H1 (cell line): ENCODE measurements around the gene OPALIN. TPM values are rescaled to one million over a fixed set of nuclear protein-coding genes. Genes with fewer than 3 reads are reported as not detected.

Source experiments
- CTCF ChIA-PET: fragments of 300-600 bp; sonication (Branson Sonifier 250); formaldehyde crosslinking; loops from one replicate; lab custom pipeline; 2021; ENCODE audit not compliant: partially characterized antibody; lab: Charles Lee
- POLR2A ChIA-PET: fragments of 300-600 bp; sonication (Branson Sonifier 250); formaldehyde crosslinking; loops from one replicate; lab custom pipeline; 2021; ENCODE audit warnings: inconsistent platforms; ENCODE audit not compliant: partially characterized antibody; lab: Charles Lee
- DNase-seq, 2 experiments: peaks; one replicate each; pipeline versions ENCODE4 v3.0.0 to v3.0.0-alpha.2; 2010 to 2022; ENCODE audit warnings: low spot score in 2 of 2, low read depth in 1 of 2, mixed read lengths in 1 of 2
- FAIRE-seq: peaks from 2 replicates; lab custom pipeline; 2011; peaks lifted over from hg19 to GRCh38; lab: Jason Lieb, UNC
- H2AFZ ChIP-seq: 2 replicates; pipeline ENCODE4 v1.8.1; 2012; ENCODE audit warnings: low read length, inconsistent platforms
- H2AK5ac ChIP-seq: 2 replicates; pipeline ENCODE4 v1.6.1; 2013; ENCODE audit warnings: low read depth, low read length
- H2BK120ac ChIP-seq: replicated peaks from 2 replicates; pipeline ENCODE3; 2013; ENCODE audit warnings: low read depth, low read length, inconsistent platforms
- H2BK12ac ChIP-seq: 2 replicates; pipeline ENCODE4 v1.6.1; 2013; ENCODE audit warnings: low read depth, low read length
- H2BK15ac ChIP-seq: 2 replicates; pipeline ENCODE4 v1.6.1; 2013; ENCODE audit warnings: low read length
- H2BK20ac ChIP-seq: 2 replicates; pipeline ENCODE4 v1.6.1; 2013; ENCODE audit warnings: low read length
- H2BK5ac ChIP-seq: 2 replicates; pipeline ENCODE4 v1.6.1; 2013; ENCODE audit warnings: low read depth, low read length
- H3K14ac ChIP-seq: 2 replicates; pipeline ENCODE4 v1.6.1; 2013; ENCODE audit warnings: inconsistent platforms; ENCODE audit not compliant: insufficient read length
- H3K18ac ChIP-seq: 2 replicates; pipeline ENCODE4 v1.6.1; 2013; ENCODE audit warnings: low read length; ENCODE audit errors: extremely low read depth
- H3K23ac ChIP-seq: 2 replicates; pipeline ENCODE4 v1.6.1; 2013; ENCODE audit warnings: inconsistent platforms; ENCODE audit not compliant: insufficient read length
- H3K23me2 ChIP-seq: 2 replicates; pipeline ENCODE4 v1.6.1; 2013; ENCODE audit warnings: low read depth, low read length
- H3K27ac ChIP-seq: 2 replicates; pipeline ENCODE4 v1.6.1; 2011; ENCODE audit warnings: low read depth, low read length, inconsistent platforms
- H3K27me3 ChIP-seq, 4 experiments: replicated peaks in 1 of 4; 1 replicate in 1 of 4; 2 replicates in 3 of 4; pipeline versions ENCODE4 v1.6.1 to v1.8.1; 2011 to 2013; ENCODE audit warnings: low read length in 3 of 4, mild to moderate bottlenecking in 3 of 4, inconsistent platforms in 2 of 4, mixed read lengths in 2 of 4, moderate library complexity in 1 of 4; ENCODE audit not compliant: control insufficient read depth in 3 of 4, insufficient read depth in 3 of 4; ENCODE audit errors: extremely low read depth in 1 of 4
- H3K36me3 ChIP-seq, 4 experiments: 2 replicates each; pipeline versions ENCODE4 v1.6.1 to v1.8.1; 2011 to 2013; ENCODE audit warnings: mild to moderate bottlenecking in 4 of 4, low read length in 3 of 4, moderate library complexity in 2 of 4, control low read depth in 1 of 4, inconsistent platforms in 1 of 4; ENCODE audit not compliant: insufficient read depth in 4 of 4, control insufficient read depth in 2 of 4
- H3K4ac ChIP-seq: replicated peaks from 2 replicates; pipeline ENCODE3; 2013; ENCODE audit warnings: low read length, low read depth, mixed read lengths, inconsistent platforms; ENCODE audit not compliant: insufficient read length
- H3K4me1 ChIP-seq, 4 experiments: replicated peaks in 1 of 4; 1 replicate in 1 of 4; 2 replicates in 3 of 4; pipeline versions ENCODE4 v1.6.1 to v1.8.1; 2011 to 2013; ENCODE audit warnings: low read length in 3 of 4, inconsistent platforms in 2 of 4, mixed read lengths in 1 of 4; ENCODE audit not compliant: insufficient read depth in 4 of 4, control insufficient read depth in 3 of 4
- H3K4me2 ChIP-seq, 2 experiments: 2 replicates each; pipeline versions ENCODE4 v1.6.1 to v1.8.1; 2011 to 2013; ENCODE audit warnings: low read depth in 2 of 2, low read length in 2 of 2, control low read depth in 1 of 2, inconsistent platforms in 1 of 2, mild to moderate bottlenecking in 1 of 2; ENCODE audit not compliant: insufficient read depth in 1 of 2
- H3K4me3 ChIP-seq, 4 experiments: fragments of 200-600, 300-600 bp in 1 of 4; sonication (generic), shearing (Covaris generic), sonication (Bioruptor Twin) in 1 of 4; 2 replicates each; pipeline versions ENCODE4 v1.5.1 to v1.8.1; 2011 to 2016; ENCODE audit warnings: low read length in 4 of 4, low read depth in 3 of 4, control low read depth in 2 of 4, inconsistent platforms in 2 of 4, mild to moderate bottlenecking in 2 of 4, mixed read lengths in 1 of 4, moderate library complexity in 1 of 4; ENCODE audit not compliant: insufficient read depth in 2 of 4; ENCODE audit errors: extremely low read depth in 1 of 4
- H3K56ac ChIP-seq: replicated peaks from 2 replicates; pipeline ENCODE3; 2013; ENCODE audit warnings: low read depth, mild to moderate bottlenecking, mixed read lengths, low read length, inconsistent platforms; ENCODE audit not compliant: insufficient read length
- H3K79me1 ChIP-seq: 2 replicates; pipeline ENCODE4 v1.6.1; 2013; ENCODE audit warnings: low read depth, low read length, control low read depth
- H3K79me2 ChIP-seq, 2 experiments: 2 replicates each; pipeline versions ENCODE4 v1.6.1 to v1.8.1; 2012 to 2013; ENCODE audit warnings: low read length in 2 of 2, mild to moderate bottlenecking in 2 of 2, inconsistent platforms in 1 of 2; ENCODE audit not compliant: insufficient read depth in 2 of 2, control insufficient read depth in 1 of 2
- H3K9ac ChIP-seq, 4 experiments: replicated peaks in 1 of 4; 1 replicate in 1 of 4; 2 replicates in 3 of 4; pipeline versions ENCODE4 v1.6.1 to v1.8.1; 2011 to 2013; ENCODE audit warnings: low read depth in 3 of 4, low read length in 3 of 4, control low read depth in 2 of 4, mild to moderate bottlenecking in 2 of 4, moderate library complexity in 2 of 4, inconsistent platforms in 1 of 4; ENCODE audit errors: extremely low read depth in 1 of 4
- H3K9me3 ChIP-seq, 2 experiments: 2 replicates each; pipeline versions ENCODE4 v1.6.1 to v1.8.1; 2012 to 2013; ENCODE audit warnings: mild to moderate bottlenecking in 2 of 2, moderate library complexity in 2 of 2, control low read depth in 1 of 2, inconsistent platforms in 1 of 2, low read depth in 1 of 2, low read length in 1 of 2, mixed read lengths in 1 of 2; ENCODE audit not compliant: insufficient read depth in 2 of 2
- H4K20me1 ChIP-seq, 2 experiments: replicated peaks in 1 of 2; 2 replicates each; pipeline versions ENCODE3 to v1.8.1; 2011 to 2013; ENCODE audit warnings: inconsistent platforms in 2 of 2, low read length in 2 of 2, mild to moderate bottlenecking in 1 of 2; ENCODE audit not compliant: insufficient read depth in 2 of 2, control insufficient read depth in 1 of 2
- H4K5ac ChIP-seq: 2 replicates; pipeline ENCODE4 v1.6.1; 2013; ENCODE audit warnings: low read length, low read depth, mixed read lengths, inconsistent platforms; ENCODE audit not compliant: insufficient read length
- H4K8ac ChIP-seq: 2 replicates; pipeline ENCODE4 v1.8.0; 2013; ENCODE audit warnings: mild to moderate bottlenecking, moderate library complexity, low read length, inconsistent platforms; ENCODE audit not compliant: insufficient read depth; ENCODE audit errors: extremely low read depth
- H4K91ac ChIP-seq: replicated peaks from 2 replicates; pipeline ENCODE3; 2013; ENCODE audit warnings: low read length, mixed read lengths, inconsistent platforms; ENCODE audit not compliant: insufficient read length
- BACH1 ChIP-seq: IDR thresholded peaks from 2 replicates; pipeline ENCODE4 v1.6.1; 2012; ENCODE audit warnings: low read length, improper control_type of control experiment
- EZH2 ChIP-seq: fragments of 200-600 bp; sonication (generic); IDR thresholded peaks from 2 replicates; pipeline ENCODE4 v1.7.1; 2012; ENCODE audit warnings: low read depth, mild to moderate bottlenecking, moderate library complexity, low read length, inconsistent platforms; ENCODE audit not compliant: severe bottlenecking
- HDAC2 ChIP-seq, 2 experiments: fragments of 300-600 bp in 1 of 2; sonication (generic) in 1 of 2; IDR thresholded peaks; 2 replicates each; pipeline ENCODE4 v1.6.1; 2011 to 2012; ENCODE audit warnings: low read depth in 2 of 2, low read length in 2 of 2, mild to moderate bottlenecking in 2 of 2, moderate library complexity in 2 of 2, borderline replicate concordance in 1 of 2, inconsistent platforms in 1 of 2
- KDM1A ChIP-seq: fragments of 200-600, 300-600 bp; sonication (generic); IDR thresholded peaks from 2 replicates; pipeline ENCODE4 v1.7.1; 2016; ENCODE audit warnings: mild to moderate bottlenecking, low read length, borderline replicate concordance
- PHF8 ChIP-seq: fragments of 200-600 bp; sonication (generic); conservative IDR thresholded peaks from 2 replicates; pipeline ENCODE4 v1.7.1; 2012; ENCODE audit warnings: low read depth, mild to moderate bottlenecking, inconsistent platforms, low read length, moderate library complexity
- POLR2AphosphoS5 ChIP-seq: IDR thresholded peaks from 2 replicates; pipeline ENCODE4 v1.6.1; 2011; ENCODE audit warnings: low read depth, low read length
- RAD21 ChIP-seq, 2 experiments: IDR thresholded peaks in 1 of 2; conservative IDR thresholded peaks in 1 of 2; 2 replicates each; pipeline ENCODE4 v1.6.1; 2011; ENCODE audit warnings: low read depth in 2 of 2, low read length in 2 of 2, improper control_type of control experiment in 1 of 2, inconsistent platforms in 1 of 2, mild to moderate bottlenecking in 1 of 2, moderate library complexity in 1 of 2
- RXRA ChIP-seq: IDR thresholded peaks from 2 replicates; pipeline ENCODE4 v1.6.1; 2011; ENCODE audit warnings: low read depth, mild to moderate bottlenecking, low read length, moderate library complexity; ENCODE audit not compliant: insufficient read depth
- WGBS, 2 experiments: shearing (Covaris generic) in 1 of 2; methylation state at CpG; one replicate each; pipeline versions ENCODE4 v1.1.6 to v1.1.7; 2013 to 2015; ENCODE audit warnings: low lambda C conversion rate in 2 of 2, mixed read lengths in 2 of 2, inconsistent platforms in 1 of 2, low coverage in 1 of 2, missing lambda C conversion rate in 1 of 2; ENCODE audit not compliant: insufficient replicate concordance in 2 of 2, insufficient coverage in 1 of 2, insufficient read length in 1 of 2; ENCODE audit errors: extremely low coverage in 1 of 2, missing lambda C conversion rate in 1 of 2; 5-methylcytosine and 5-hydroxymethylcytosine counted together
- polyA plus RNA-seq, 7 experiments: library from polyadenylated mRNA; depleted of rRNA in 3 of 7; stranded (reverse) in 5 of 7; unstranded in 2 of 7; fragments of >200 nt in 5 of 7; fragments of 200-250 nt in 2 of 7; gene quantifications; 1 replicate in 5 of 7; 2 replicates in 1 of 7; 4 replicates in 1 of 7; pipeline versions ENCODE4 v1.2.1 to v1.2.3, GENCODE V29; 2011 to 2013; ENCODE audit warnings: missing spikeins in 2 of 7, mixed read lengths in 2 of 7
- total RNA-seq: library from RNA; stranded (reverse); fragmentation: NEBNext Ultra II Directional; extraction: Animal tissue kit (Norgen Biotek cat#: 25700); gene quantifications from 2 replicates; pipeline ENCODE4 v1.2.1, GENCODE V29; 2021

OPALIN gene
- total and polyA plus RNA-seq, 2 of the 8 experiments (the other 6 are each of a cell fraction or from before 2014, with no cell fraction given), result 0.03 TPM; not detected in 1

DNA sequence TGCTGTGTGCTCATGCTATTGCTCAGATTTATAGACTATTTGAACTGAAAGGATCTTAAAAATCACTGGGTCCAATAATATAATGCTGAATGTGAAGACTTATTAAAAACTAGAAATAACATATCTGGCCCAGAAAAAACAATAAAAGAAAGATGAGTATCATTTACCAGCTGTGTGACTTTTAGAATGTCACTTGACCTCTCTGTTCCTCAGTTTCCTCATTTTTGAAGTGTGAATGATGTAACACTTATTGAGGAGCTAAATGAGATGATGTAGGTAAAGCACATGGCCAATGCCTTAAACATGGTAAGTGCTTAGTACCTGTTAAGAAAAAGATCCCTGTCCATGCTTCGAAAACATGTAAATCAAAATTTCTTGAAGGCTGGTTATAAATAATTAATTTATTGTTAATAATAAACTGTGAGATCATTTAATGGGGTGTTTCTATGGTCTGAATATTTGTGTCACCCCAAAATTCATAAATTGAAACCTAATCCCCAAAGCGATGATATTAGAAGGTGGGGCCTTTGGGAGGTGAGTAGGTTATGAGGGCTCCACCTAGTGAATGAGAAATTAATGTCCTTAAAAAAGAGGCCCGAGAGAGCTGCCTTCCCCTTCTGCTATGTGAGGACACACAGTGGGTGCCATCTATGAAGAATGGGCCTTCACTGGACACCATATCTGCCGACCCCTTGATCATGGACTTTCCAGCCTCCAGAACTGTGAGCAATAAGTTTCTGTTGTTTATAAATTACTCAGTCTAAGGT lies 41.6 kb downstream of the OPALIN start:
- TF ChIP-seq PHF8, result no peak
- peak in 1 of 2 experiments; percentile 35; a peak in 1 of 4 replicates for TF ChIP-seq RAD21 (IDR thresholded peaks at IDR 0.05 in 1 of 2, conservative IDR thresholded peaks at IDR 0.05 in 1 of 2; ENCODE audit: low read depth in 2 of 2, low read length in 2 of 2)
- TF ChIP-seq KDM1A, result peak; percentile 89; the same call in 1 of the 2 replicates
- no peak for TF ChIP-seq BACH1
- no peak for TF ChIP-seq EZH2
- no peak for TF ChIP-seq POLR2AphosphoS5
- peak in 1 of 2 experiments; percentile 85; a peak in 1 of 4 replicates for TF ChIP-seq HDAC2 (IDR thresholded peaks at IDR 0.05; ENCODE audit: borderline replicate concordance in 1 of 2, low read depth in 2 of 2, low read length in 2 of 2)
- no peak for TF ChIP-seq RXRA
- 87% methylated on average over 4 of the region's 4 CpGs; no CpG with 5 or more reads in 1 of the 2 experiments for whole genome bisulfite sequencing, 2 experiments
- no peaks in the 10 kb centered on the region for H3K79me1 ChIP-seq
- no peak overlapping the region for H3K4me3 ChIP-seq
- no peaks in the 10 kb centered on the region for H4K20me1 ChIP-seq
- no peaks in the 10 kb centered on the region for H3K36me3 ChIP-seq
- DNase-seq (no peak), FAIRE-seq (no peak)
- CTCF ChIA-PET, result interaction anchor here (0.8 to 11.8 kb wide), 14 partner anchors 8 to 301 kb away, joined by 3 to 119 read pairs (median 4); no protein-coding TSS in a partner anchor
- no peak overlapping the region for H3K23ac ChIP-seq
- H3K18ac ChIP-seq, result no peak overlapping the region
- no peak overlapping the region for H2AFZ ChIP-seq
- H4K91ac ChIP-seq, result no peak overlapping the region
- no peak overlapping the region for H3K56ac ChIP-seq
- H3K27me3 ChIP-seq, result no peaks in the 10 kb centered on the region
- H3K4me1 ChIP-seq, result peaks cover 0 to 7% (median 2%) of the 10 kb centered on the region in 4 experiments; a peak in 3 of 7 replicates
- H3K14ac ChIP-seq, result no peak overlapping the region
- H2AK5ac ChIP-seq, result no peak overlapping the region
- no peaks in the 10 kb centered on the region for H3K79me2 ChIP-seq
- H3K23me2 ChIP-seq, result no peaks in the 10 kb centered on the region
- H2BK15ac ChIP-seq, result no peak overlapping the region
- H3K4ac ChIP-seq, result no peak overlapping the region
- POLR2A ChIA-PET, result interaction anchor here (1.3 kb wide), 1 partner anchor 88 kb away, joined by 3 read pairs; no protein-coding TSS in a partner anchor
- H2BK20ac ChIP-seq, result no peak overlapping the region
- H3K27ac ChIP-seq, result no peak overlapping the region
- no peaks in the 10 kb centered on the region for H3K9me3 ChIP-seq
- no peak overlapping the region for H3K4me2 ChIP-seq
- no peak overlapping the region for H2BK5ac ChIP-seq
- no peak overlapping the region for H4K5ac ChIP-seq
- H2BK120ac ChIP-seq, result no peak overlapping the region
- H4K8ac ChIP-seq, result no peak overlapping the region
- no peak overlapping the region for H3K9ac ChIP-seq
- no peak overlapping the region for H2BK12ac ChIP-seq
